SK-N-SH treated with all-trans-retinoic acid at 6 μM for 48 hours (cell line): ENCODE results near the gene HOXD8.

Experiments
- ATAC-seq: fragments of 200-7000 bp; cut with Tn5 transposase; 3 replicates; pipeline ENCODE4 v1.9.1; 2020; ENCODE audit warnings: mild to moderate bottlenecking, moderate library complexity
- ARNTL ChIP-seq: fragments of 450-650 bp; formaldehyde crosslinking; IDR thresholded peaks from 2 replicates; pipeline ENCODE4 v1.5.0; 2020; ENCODE audit warnings: low read depth, mild to moderate bottlenecking, moderate library complexity, borderline replicate concordance
- BACH2 ChIP-seq: fragments of 250-450 bp; sonication (Bioruptor Pico); IDR thresholded peaks from 2 replicates; pipeline ENCODE4 v1.9.0; 2021; ENCODE audit warnings: mild to moderate bottlenecking, borderline replicate concordance
- CSDC2 ChIP-seq: fragments of 250-450 bp; sonication (Bioruptor Pico); IDR thresholded peaks from 2 replicates; pipeline ENCODE4 v1.5.0; 2020; ENCODE audit warnings: mild to moderate bottlenecking, moderate library complexity
- CSRNP3 ChIP-seq: fragments of 250-450 bp; sonication (Bioruptor Pico); IDR thresholded peaks from 2 replicates; pipeline ENCODE4 v1.5.1; 2021; ENCODE audit warnings: mild to moderate bottlenecking, moderate library complexity
- GLIS3 ChIP-seq: fragments of 250-450 bp; sonication (Bioruptor Pico); IDR thresholded peaks from 2 replicates; pipeline ENCODE4 v1.5.0; 2020; ENCODE audit warnings: mild to moderate bottlenecking, moderate library complexity
- ISL1 ChIP-seq: fragments of 250-450 bp; sonication (Bioruptor Pico); IDR thresholded peaks from 2 replicates; pipeline ENCODE4 v2.1.2; 2022; ENCODE audit warnings: mild to moderate bottlenecking, moderate library complexity
- OSR1 ChIP-seq: fragments of 250-450 bp; sonication (Bioruptor Pico); IDR thresholded peaks from 2 replicates; pipeline ENCODE4 v1.8.0; 2022; ENCODE audit warnings: moderate library complexity, mild to moderate bottlenecking, inconsistent platforms
- PATZ1 ChIP-seq: fragments of 250-450 bp; sonication (Bioruptor Pico); IDR thresholded peaks from 2 replicates; pipeline ENCODE4 v1.8.0; 2020; ENCODE audit warnings: mild to moderate bottlenecking, moderate library complexity, borderline replicate concordance
- POU6F1 ChIP-seq: fragments of 250-450 bp; sonication (Bioruptor Pico); IDR thresholded peaks from 2 replicates; pipeline ENCODE4 v1.8.0; 2021; ENCODE audit warnings: low read depth, mild to moderate bottlenecking, moderate library complexity, borderline replicate concordance
- RARB ChIP-seq: fragments of 250-450 bp; sonication (Bioruptor Pico); IDR thresholded peaks from 2 replicates; pipeline ENCODE4 v1.8.0; 2021; ENCODE audit warnings: mild to moderate bottlenecking, moderate library complexity
- TCF4 ChIP-seq: fragments of 250-450 bp; sonication (Bioruptor Pico); IDR thresholded peaks from 2 replicates; pipeline ENCODE4 v1.8.0; 2021; ENCODE audit warnings: mild to moderate bottlenecking, moderate library complexity, borderline replicate concordance
- TOX ChIP-seq: fragments of 250-450 bp; sonication (Bioruptor Pico); IDR thresholded peaks from 2 replicates; pipeline ENCODE4 v1.8.0; 2021; ENCODE audit warnings: mild to moderate bottlenecking, moderate library complexity, borderline replicate concordance
- TSHZ2 ChIP-seq: fragments of 250-450 bp; sonication (Bioruptor Pico); IDR thresholded peaks from 2 replicates; pipeline ENCODE4 v1.5.0; 2020; ENCODE audit warnings: mild to moderate bottlenecking, moderate library complexity
- ZC3H10 ChIP-seq: fragments of 250-450 bp; sonication (Bioruptor Pico); IDR thresholded peaks from 2 replicates; pipeline ENCODE4 v1.5.1; 2021; ENCODE audit warnings: mild to moderate bottlenecking, moderate library complexity
- ZNF565 ChIP-seq: fragments of 450-650 bp; formaldehyde crosslinking; conservative IDR thresholded peaks from 2 replicates; pipeline ENCODE4 v1.5.0; 2020; ENCODE audit warnings: low read depth, mild to moderate bottlenecking, moderate library complexity
- ZNF70 ChIP-seq: fragments of 450-650 bp; formaldehyde crosslinking; IDR thresholded peaks from 2 replicates; pipeline ENCODE4 v1.5.0; 2020; ENCODE audit warnings: mild to moderate bottlenecking, moderate library complexity
- TF ChIP-seq, protein P1 (sequence below): fragments of 250-450 bp; sonication (Bioruptor Pico); IDR thresholded peaks from 2 replicates; pipeline ENCODE4 v1.5.1; 2020; ENCODE audit warnings: low read depth, mild to moderate bottlenecking, moderate library complexity

Gene HOXD8

GRCh38 chr2:176080540-176081375 lies 48.7 kb upstream of the HOXD8 start:
- ATAC-seq, result peak; percentile 2; the same call in 1 of the 3 replicates
- TF ChIP-seq CSRNP3 (CRISPR knock-in tag), result no peak
- TF ChIP-seq ARNTL (CRISPR knock-in tag), result peak; percentile 68; the same call in 1 of the 2 replicates

GRCh38 chr2:176081376-176081836 lies 48.1 kb upstream of the HOXD8 start:
- no peak for ATAC-seq
- TF ChIP-seq ZNF70 (CRISPR knock-in tag) (no peak), CSDC2 (CRISPR knock-in tag) (no peak), RARB (CRISPR knock-in tag) (no peak), BACH2 (CRISPR knock-in tag) (no peak), ISL1 (CRISPR knock-in tag) (no peak), TOX (CRISPR knock-in tag) (no peak), TCF4 (no peak), GLIS3 (CRISPR knock-in tag) (no peak), POU6F1 (CRISPR knock-in tag) (no peak), TSHZ2 (CRISPR knock-in tag) (no peak), PATZ1 (CRISPR knock-in tag) (no peak), OSR1 (CRISPR knock-in tag) (no peak), ZNF565 (CRISPR knock-in tag) (no peak)
- TF ChIP-seq, protein P1, sequence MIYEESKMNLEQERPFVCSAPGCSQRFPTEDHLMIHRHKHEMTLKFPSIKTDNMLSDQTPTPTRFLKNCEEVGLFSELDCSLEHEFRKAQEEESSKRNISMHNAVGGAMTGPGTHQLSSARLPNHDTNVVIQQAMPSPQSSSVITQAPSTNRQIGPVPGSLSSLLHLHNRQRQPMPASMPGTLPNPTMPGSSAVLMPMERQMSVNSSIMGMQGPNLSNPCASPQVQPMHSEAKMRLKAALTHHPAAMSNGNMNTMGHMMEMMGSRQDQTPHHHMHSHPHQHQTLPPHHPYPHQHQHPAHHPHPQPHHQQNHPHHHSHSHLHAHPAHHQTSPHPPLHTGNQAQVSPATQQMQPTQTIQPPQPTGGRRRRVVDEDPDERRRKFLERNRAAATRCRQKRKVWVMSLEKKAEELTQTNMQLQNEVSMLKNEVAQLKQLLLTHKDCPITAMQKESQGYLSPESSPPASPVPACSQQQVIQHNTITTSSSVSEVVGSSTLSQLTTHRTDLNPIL (CRISPR knock-in tag), result no peak

DNA sequence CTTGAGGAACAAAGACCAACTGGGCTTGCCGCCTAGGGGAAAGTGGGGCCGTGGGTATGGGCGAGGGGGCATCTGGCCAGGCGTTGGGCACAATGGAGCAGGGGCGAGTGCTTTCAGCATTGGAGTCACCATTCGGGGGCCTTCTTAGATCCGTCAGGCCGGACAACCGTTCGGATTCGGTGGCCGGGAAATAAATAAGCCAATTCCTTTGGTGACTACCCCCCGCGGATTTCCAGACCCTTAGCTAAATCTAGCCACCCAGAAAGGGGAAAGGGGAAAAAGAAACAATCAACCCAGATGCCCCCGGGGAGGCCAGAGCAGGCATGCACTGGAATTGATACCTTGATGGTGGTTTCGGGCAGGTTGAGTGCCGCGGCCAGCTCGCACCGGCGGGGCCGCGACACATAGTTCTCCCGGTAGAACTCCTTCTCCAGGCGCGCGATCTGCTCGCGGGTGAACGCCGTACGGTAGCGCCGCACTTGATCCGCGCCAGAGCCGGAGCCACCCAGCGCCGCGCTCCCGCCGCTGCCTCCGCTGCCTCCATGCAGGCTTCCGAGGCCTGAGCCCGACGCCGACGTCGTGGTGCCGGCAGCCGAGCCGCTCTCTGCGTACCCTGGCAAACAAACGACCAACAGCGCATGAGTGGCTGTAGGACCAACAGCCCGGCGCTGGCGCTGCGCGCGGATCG lies 47.5 kb upstream of the HOXD8 start:
- no peak for TF ChIP-seq ZNF565 (CRISPR knock-in tag)
- TF ChIP-seq ZC3H10 (CRISPR knock-in tag), result no peak
- no peak for TF ChIP-seq CSDC2 (CRISPR knock-in tag)
- no peak for TF ChIP-seq ZNF70 (CRISPR knock-in tag)
- TF ChIP-seq, all 23 proteins: peak for 0
- peak; percentile 9 for ATAC-seq

GRCh38 chr2:176082525-176082823 lies 47.0 kb upstream of the HOXD8 start:
- no peak for TF ChIP-seq ZNF70 (CRISPR knock-in tag)
- TF ChIP-seq OSR1 (CRISPR knock-in tag), result no peak
- no peak for TF ChIP-seq CSDC2 (CRISPR knock-in tag)
- TF ChIP-seq ISL1 (CRISPR knock-in tag), result no peak
- no peak for TF ChIP-seq RARB (CRISPR knock-in tag)
- TF ChIP-seq CSRNP3 (CRISPR knock-in tag), result no peak
- TF ChIP-seq, protein P1 (CRISPR knock-in tag), result no peak
- no peak for ATAC-seq
